ENCODE results near the gene ARHGAP15.

Gene ARHGAP15

DNA sequence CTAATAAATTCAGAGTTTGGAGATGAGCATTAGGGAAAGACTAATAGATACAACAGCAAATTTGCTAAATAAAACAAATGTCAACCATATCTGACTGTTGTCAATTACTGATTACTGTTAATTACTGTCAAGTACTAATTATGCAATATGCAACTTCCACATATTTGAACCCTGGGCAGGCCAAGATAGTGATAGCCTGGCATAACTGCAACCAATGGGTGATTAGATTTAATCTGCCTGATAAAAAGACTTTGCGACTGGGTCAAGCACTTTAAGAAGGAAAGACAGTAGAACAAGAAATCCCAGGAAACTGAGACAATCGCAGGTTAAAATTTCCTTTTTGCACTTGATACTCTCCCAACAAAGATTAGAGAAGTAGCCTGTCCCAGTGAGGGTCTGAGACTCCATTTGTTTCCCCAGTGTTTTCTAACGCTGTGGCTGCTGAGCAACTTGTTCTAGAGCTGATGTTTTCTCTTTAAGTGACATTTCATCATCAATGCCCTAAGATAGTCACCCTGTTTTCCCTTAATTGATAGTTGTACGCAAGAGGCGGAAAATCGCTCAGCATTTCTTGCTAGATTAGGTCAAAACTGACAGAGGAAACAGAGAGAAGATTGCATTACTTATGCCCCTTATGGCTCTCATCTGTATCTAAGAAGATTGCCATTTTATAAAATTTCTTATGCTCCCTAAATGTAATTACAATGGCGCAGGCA, 17.8 kb downstream of the ARHGAP15 start:
- Histone ChIP-seq H3K27me3 (no peaks in the 10 kb centered on the region), H3K9me3 (no peaks in the 10 kb centered on the region), H3K36me3 (no peaks in the 10 kb centered on the region), H3K4me1 (no peaks in the 10 kb centered on the region), H3K4me3 (ENCODE audit: low read depth, low read length) (no peak overlapping the region)
- DNase-seq = no peak
- TF ChIP-seq, protein P1, sequence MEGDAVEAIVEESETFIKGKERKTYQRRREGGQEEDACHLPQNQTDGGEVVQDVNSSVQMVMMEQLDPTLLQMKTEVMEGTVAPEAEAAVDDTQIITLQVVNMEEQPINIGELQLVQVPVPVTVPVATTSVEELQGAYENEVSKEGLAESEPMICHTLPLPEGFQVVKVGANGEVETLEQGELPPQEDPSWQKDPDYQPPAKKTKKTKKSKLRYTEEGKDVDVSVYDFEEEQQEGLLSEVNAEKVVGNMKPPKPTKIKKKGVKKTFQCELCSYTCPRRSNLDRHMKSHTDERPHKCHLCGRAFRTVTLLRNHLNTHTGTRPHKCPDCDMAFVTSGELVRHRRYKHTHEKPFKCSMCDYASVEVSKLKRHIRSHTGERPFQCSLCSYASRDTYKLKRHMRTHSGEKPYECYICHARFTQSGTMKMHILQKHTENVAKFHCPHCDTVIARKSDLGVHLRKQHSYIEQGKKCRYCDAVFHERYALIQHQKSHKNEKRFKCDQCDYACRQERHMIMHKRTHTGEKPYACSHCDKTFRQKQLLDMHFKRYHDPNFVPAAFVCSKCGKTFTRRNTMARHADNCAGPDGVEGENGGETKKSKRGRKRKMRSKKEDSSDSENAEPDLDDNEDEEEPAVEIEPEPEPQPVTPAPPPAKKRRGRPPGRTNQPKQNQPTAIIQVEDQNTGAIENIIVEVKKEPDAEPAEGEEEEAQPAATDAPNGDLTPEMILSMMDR (IDR thresholded peaks at IDR 0.05; ENCODE audit: low read depth, low read length) = no peak

DNA sequence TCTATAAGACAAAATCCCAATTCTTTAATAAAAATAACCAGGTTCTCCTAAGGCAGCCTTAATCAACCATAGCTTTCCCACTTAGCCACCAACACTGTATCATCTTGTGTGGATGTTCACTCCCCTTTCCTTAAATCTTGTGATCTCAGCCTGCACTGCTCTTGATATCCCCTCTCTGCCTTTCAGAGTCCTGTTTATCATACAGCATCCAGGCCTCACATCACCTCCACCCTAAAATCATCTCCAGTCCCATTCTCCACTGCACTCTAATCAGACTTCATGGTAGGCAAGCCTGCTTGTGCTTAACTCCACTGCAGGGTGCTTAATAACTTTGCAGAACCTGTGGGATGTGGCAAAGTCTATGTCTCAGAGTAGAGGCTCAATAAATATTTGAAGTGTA, 18.8 kb downstream of the ARHGAP15 start:
- no peaks in the 10 kb centered on the region for H3K36me3 ChIP-seq
- TF ChIP-seq, protein P1 (IDR thresholded peaks at IDR 0.05; ENCODE audit: low read depth, low read length) = no peak
- H3K4me3 ChIP-seq (ENCODE audit: low read depth, low read length) = no peak overlapping the region
- no peaks in the 10 kb centered on the region for H3K4me1 ChIP-seq
- no peak for DNase-seq
- H3K27me3 ChIP-seq = no peaks in the 10 kb centered on the region
- H3K9me3 ChIP-seq = no peaks in the 10 kb centered on the region

GRCh38 chr2:143148757-143149156, 19.5 kb downstream of the ARHGAP15 start:
- Histone ChIP-seq H3K27me3 (no peaks in the 10 kb centered on the region), H3K4me1 (no peaks in the 10 kb centered on the region), H3K36me3 (no peaks in the 10 kb centered on the region), H3K9me3 (no peaks in the 10 kb centered on the region), H3K4me3 (ENCODE audit: low read depth, low read length) (no peak overlapping the region)
- TF ChIP-seq, protein P1 (IDR thresholded peaks at IDR 0.05; ENCODE audit: low read depth, low read length) = no peak
- DNase-seq = no peak

DNA sequence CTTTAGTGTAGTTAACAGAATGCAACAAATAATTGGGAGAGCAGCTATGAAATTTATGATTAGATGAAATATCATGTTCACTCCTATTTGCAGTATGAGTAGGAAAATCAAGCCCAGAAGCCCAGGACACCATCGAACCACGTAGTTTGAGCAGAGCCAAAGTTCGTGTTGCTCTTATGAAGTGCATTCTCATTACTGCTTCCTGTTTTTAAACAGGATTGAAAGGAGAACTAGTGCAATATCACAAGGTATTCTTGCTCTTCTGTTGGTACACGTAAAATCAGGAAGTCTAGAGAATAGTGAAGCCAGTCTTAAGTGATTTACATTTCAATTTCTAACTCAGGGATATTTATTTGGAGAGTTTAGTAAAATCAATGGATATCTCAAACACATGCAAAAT, 21.1 kb downstream of the ARHGAP15 start:
- DNase-seq = no peak
- H3K4me1 ChIP-seq = no peaks in the 10 kb centered on the region
- H3K36me3 ChIP-seq = no peaks in the 10 kb centered on the region
- no peaks in the 10 kb centered on the region for H3K9me3 ChIP-seq
- H3K4me3 ChIP-seq (ENCODE audit: low read depth, low read length) = no peak overlapping the region
- no peaks in the 10 kb centered on the region for H3K27me3 ChIP-seq
- TF ChIP-seq, protein P1 (IDR thresholded peaks at IDR 0.05; ENCODE audit: low read depth, low read length) = no peak

DNA sequence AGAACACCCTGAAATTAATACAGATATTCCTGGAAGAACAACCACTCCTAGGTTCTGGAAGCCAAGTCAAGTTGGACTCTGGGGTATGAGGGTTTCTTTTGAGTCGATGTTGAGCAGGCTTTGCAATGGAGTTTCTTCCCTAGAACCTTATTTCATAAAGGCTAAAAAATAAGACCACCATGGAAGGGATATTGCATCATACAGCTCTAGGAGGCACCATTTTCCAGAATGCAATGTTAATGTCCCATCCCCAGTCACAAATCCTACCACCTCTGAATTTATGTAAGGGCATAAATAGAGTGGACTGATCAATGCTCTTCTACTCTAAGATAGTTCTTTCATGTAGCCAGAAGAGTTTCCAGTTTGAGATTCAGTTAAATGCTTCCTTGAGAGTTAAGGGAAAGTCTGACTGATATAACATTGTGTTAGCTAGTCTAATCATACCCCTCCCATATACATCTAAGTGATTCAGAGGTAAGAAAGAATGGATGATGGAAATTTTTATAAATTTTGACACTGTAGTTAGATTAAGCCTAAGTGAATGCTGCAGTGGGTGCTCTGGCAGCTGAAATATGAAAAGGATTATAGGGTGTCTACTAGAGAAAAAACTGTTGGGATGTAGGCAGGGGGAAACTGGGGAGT, 22.0 kb downstream of the ARHGAP15 start:
- H3K36me3 ChIP-seq = no peaks in the 10 kb centered on the region
- H3K4me1 ChIP-seq = no peaks in the 10 kb centered on the region
- no peak overlapping the region for H3K4me3 ChIP-seq (ENCODE audit: low read depth, low read length)
- H3K27me3 ChIP-seq = no peaks in the 10 kb centered on the region
- H3K9me3 ChIP-seq = no peaks in the 10 kb centered on the region
- TF ChIP-seq, protein P1 (IDR thresholded peaks at IDR 0.05; ENCODE audit: low read depth, low read length) = no peak
- no peak for DNase-seq

DNA sequence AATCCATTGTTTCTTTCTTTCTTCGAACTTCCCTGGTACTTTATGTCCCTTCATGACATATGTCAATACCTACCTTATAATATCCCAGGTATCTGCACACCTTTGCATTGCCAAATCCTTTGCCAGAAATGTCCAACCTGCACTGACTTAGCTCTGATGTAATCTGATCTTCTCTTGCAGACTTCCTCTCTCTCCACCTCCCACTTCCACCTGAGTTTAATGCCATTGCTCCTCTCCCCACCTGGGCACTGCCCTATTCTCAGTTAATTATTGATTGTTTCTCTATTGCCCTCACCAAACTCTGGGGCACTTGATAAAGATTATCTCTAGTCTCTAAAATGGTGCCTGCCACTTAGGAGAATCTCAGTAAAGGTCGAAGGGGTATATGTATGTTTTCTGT, 23.0 kb downstream of the ARHGAP15 start:
- Histone ChIP-seq H3K36me3 (no peaks in the 10 kb centered on the region), H3K4me3 (ENCODE audit: low read depth, low read length) (no peak overlapping the region), H3K9me3 (no peaks in the 10 kb centered on the region), H3K27me3 (no peaks in the 10 kb centered on the region), H3K4me1 (no peaks in the 10 kb centered on the region)
- TF ChIP-seq, protein P1 (IDR thresholded peaks at IDR 0.05; ENCODE audit: low read depth, low read length) = no peak
- no peak for DNase-seq
